Right lobe of liver (tissue), 4 donors: Measurements from ENCODE around the gene CORO2A.

Experiments used
- POLR2A ChIP-seq: fragments of 450-650 bp; IDR thresholded peaks from one replicate; pipeline ENCODE4 v1.6.1; 2017; ENCODE audit warnings: antibody characterized with exemption, mild to moderate bottlenecking
- TF ChIP-seq, protein P1 (sequence below), 4 donors: fragments of 200-600 bp in 3 of 4; fragments of 450-650 bp in 1 of 4; IDR thresholded peaks; one replicate each; pipeline versions ENCODE4 v1.5.1 to v1.8.0; 2016 to 2022; ENCODE audit warnings: antibody characterized with exemption in 4 of 4, mild to moderate bottlenecking in 2 of 4
- donor health status: DM: no; HTN: no; CAD: no.
- donor health status: DM: no; HTN: no; CAD: no.
- donor health status: DM: no; HTN: yes; CAD: no.

DNA sequence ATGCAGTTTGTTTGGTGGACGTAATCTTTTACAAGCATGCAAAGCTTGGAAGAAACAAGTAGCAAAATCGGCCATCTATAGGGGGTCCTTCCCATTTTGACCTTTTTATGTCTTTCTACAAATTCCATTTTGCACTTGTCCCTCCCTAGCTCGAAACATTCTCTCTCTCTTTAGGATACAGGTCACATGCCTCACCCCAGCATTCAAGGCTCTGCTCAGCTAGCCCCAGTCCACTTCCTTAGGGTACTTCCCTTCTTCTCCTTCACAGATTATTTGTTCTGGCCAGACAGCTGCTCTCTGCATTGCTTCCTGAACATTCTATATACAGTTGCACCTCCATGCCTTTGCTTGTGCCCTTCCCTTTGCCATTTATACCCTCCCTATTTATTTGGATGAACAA lies 41.7 kb downstream of the CORO2A start:
- no peak for TF ChIP-seq POLR2A
- TF ChIP-seq, protein P1, sequence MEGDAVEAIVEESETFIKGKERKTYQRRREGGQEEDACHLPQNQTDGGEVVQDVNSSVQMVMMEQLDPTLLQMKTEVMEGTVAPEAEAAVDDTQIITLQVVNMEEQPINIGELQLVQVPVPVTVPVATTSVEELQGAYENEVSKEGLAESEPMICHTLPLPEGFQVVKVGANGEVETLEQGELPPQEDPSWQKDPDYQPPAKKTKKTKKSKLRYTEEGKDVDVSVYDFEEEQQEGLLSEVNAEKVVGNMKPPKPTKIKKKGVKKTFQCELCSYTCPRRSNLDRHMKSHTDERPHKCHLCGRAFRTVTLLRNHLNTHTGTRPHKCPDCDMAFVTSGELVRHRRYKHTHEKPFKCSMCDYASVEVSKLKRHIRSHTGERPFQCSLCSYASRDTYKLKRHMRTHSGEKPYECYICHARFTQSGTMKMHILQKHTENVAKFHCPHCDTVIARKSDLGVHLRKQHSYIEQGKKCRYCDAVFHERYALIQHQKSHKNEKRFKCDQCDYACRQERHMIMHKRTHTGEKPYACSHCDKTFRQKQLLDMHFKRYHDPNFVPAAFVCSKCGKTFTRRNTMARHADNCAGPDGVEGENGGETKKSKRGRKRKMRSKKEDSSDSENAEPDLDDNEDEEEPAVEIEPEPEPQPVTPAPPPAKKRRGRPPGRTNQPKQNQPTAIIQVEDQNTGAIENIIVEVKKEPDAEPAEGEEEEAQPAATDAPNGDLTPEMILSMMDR (IDR thresholded peaks at IDR 0.05), result no peak
